HepG2 (cell line): ENCODE results near the gene TDRD1. TPM values are rescaled to one million over a fixed set of nuclear protein-coding genes. Genes with fewer than 3 reads are reported as not detected.

Experiments
- ATAC-seq: fragments of 200-7000 bp; cut with Tn5 transposase; 3 replicates; pipeline ENCODE4 v1.9.1; 2020; ENCODE audit warnings: mild to moderate bottlenecking, moderate library complexity
- BruUV-seq: library from RNA; stranded (reverse); fragments of 400-500 nt; replicated peaks from 2 replicates; lab custom pipeline; 2021; lab: Mats Ljungman, UMichigan
- CTCF ChIA-PET: fragments of 300-600 bp; formaldehyde crosslinking; extraction: SDS; loops from one replicate; lab custom pipeline; 2021; ENCODE audit warnings: low total read pairs, inconsistent platforms, low intra/inter-chr PET ratio; lab: Yijun Ruan, JAX
- POLR2A ChIA-PET: fragments of 350-600 bp; sonication (Branson Sonifier 250); formaldehyde crosslinking; loops from one replicate; lab custom pipeline; 2020; ENCODE audit warnings: antibody characterized with exemption, inconsistent platforms; lab: Yijun Ruan, JAX
- DNase-seq: peaks from one replicate; pipeline ENCODE4 v3.0.0-alpha.2; 2015; ENCODE audit warnings: low spot score
- FAIRE-seq: peaks from 3 replicates; lab custom pipeline; 2011; peaks lifted over from hg19 to GRCh38; lab: Jason Lieb, UNC
- H2AFZ ChIP-seq: one replicate; pipeline ENCODE4 v1.6.1; 2011; ENCODE audit warnings: low read length, inconsistent platforms
- H3K27ac ChIP-seq: fragments of 300-600 bp; 3 replicates; pipeline ENCODE4 v1.8.0; 2011; ENCODE audit warnings: mixed run types, mild to moderate bottlenecking, mixed read lengths, low read length, inconsistent platforms; ENCODE audit not compliant: insufficient read depth; ENCODE audit errors: extremely low read length
- H3K27me3 ChIP-seq, 2 experiments: fragments of 200-600 bp in 1 of 2; 2 replicates in 1 of 2; 3 replicates in 1 of 2; pipeline versions ENCODE4 v1.6.0 to v1.8.0; 2011; ENCODE audit warnings: low read length in 2 of 2, mild to moderate bottlenecking in 2 of 2, moderate library complexity in 2 of 2, inconsistent platforms in 1 of 2; ENCODE audit not compliant: insufficient read depth in 2 of 2, control insufficient read depth in 1 of 2
- H3K36me3 ChIP-seq, 2 experiments: fragments of 200-600 bp in 1 of 2; replicated peaks in 1 of 2; 2 replicates in 1 of 2; 3 replicates in 1 of 2; pipeline versions ENCODE4 v1.5.1 to v1.8.0; 2011; ENCODE audit warnings: low read length in 2 of 2, inconsistent platforms in 1 of 2; ENCODE audit not compliant: insufficient read depth in 2 of 2, control insufficient read depth in 1 of 2
- H3K4me1 ChIP-seq: 2 replicates; pipeline ENCODE4 v1.5.1; 2012; ENCODE audit warnings: low read length, inconsistent platforms; ENCODE audit not compliant: insufficient read depth
- H3K4me2 ChIP-seq: 2 replicates; pipeline ENCODE4 v1.6.0; 2011; ENCODE audit warnings: low read depth, low read length, inconsistent platforms
- H3K4me3 ChIP-seq, 3 experiments: fragments of 200-600 bp in 1 of 3; sonication (generic), shearing (Covaris generic) in 1 of 3; replicated peaks in 1 of 3; 2 replicates each; pipeline ENCODE4 v1.5.1; 2011 to 2016; ENCODE audit warnings: low read length in 3 of 3, inconsistent platforms in 2 of 3, low read depth in 2 of 3, mild to moderate bottlenecking in 2 of 3, control low read depth in 1 of 3, mixed read lengths in 1 of 3; ENCODE audit not compliant: insufficient read depth in 1 of 3
- H3K79me2 ChIP-seq: one replicate; pipeline ENCODE4 v1.6.1; 2011; ENCODE audit warnings: low read length, inconsistent platforms; ENCODE audit not compliant: insufficient read depth
- H3K9ac ChIP-seq: 2 replicates; pipeline ENCODE4 v1.6.0; 2011; ENCODE audit warnings: mild to moderate bottlenecking, low read depth, low read length, inconsistent platforms; ENCODE audit not compliant: insufficient read depth
- H3K9me3 ChIP-seq: 2 replicates; pipeline ENCODE4 v1.5.1; 2012; ENCODE audit warnings: mild to moderate bottlenecking, low read length
- H4K20me1 ChIP-seq: 2 replicates; pipeline ENCODE4 v1.6.0; 2011; ENCODE audit warnings: inconsistent platforms, mild to moderate bottlenecking, low read length, moderate library complexity; ENCODE audit not compliant: insufficient read depth
- CCDC6 ChIP-seq: sonication (generic); formaldehyde crosslinking; IDR thresholded peaks from 2 replicates; pipeline ENCODE4 v1.8.1; 2022; ENCODE audit warnings: mild to moderate bottlenecking, missing genetic modification reagents, moderate library complexity
- EHMT2 ChIP-seq: fragments of 200-600 bp; sonication (generic); IDR thresholded peaks from 2 replicates; pipeline ENCODE4 v1.7.0; 2017; ENCODE audit warnings: antibody characterized with exemption, low read depth, low read length, borderline replicate concordance
- NCOA2 ChIP-seq: sonication (generic); formaldehyde crosslinking; IDR thresholded peaks from 2 replicates; pipeline ENCODE4 v1.8.0; 2022; ENCODE audit warnings: inconsistent platforms
- NFE2L2 ChIP-seq: fragments of 150-350 bp; IDR thresholded peaks from 2 replicates; pipeline ENCODE4 v1.6.1; 2014; ENCODE audit warnings: low read length
- POLR2AphosphoS5 ChIP-seq: IDR thresholded peaks from 2 replicates; pipeline ENCODE4 v1.6.1; 2012; ENCODE audit warnings: low read depth, low read length
- REL ChIP-seq: sonication (generic); formaldehyde crosslinking; conservative IDR thresholded peaks from 2 replicates; pipeline ENCODE4 v1.8.0; 2022; ENCODE audit warnings: mild to moderate bottlenecking, missing genetic modification reagents, moderate library complexity
- SYNCRIP ChIP-seq: fragments of 200-400 bp; formaldehyde crosslinking; IDR thresholded peaks from 2 replicates; pipeline ENCODE4 v1.6.1; 2018; ENCODE audit warnings: mild to moderate bottlenecking, low read depth, low read length; ENCODE audit not compliant: insufficient read depth
- YEATS2 ChIP-seq: sonication (generic); formaldehyde crosslinking; IDR thresholded peaks from 2 replicates; pipeline ENCODE4 v1.4.0; 2020; ENCODE audit warnings: missing genetic modification reagents, borderline replicate concordance
- ZC3H13 ChIP-seq: sonication (generic); formaldehyde crosslinking; IDR thresholded peaks from 2 replicates; pipeline ENCODE4 v1.8.1; 2023; ENCODE audit warnings: mild to moderate bottlenecking, missing genetic modification reagents, moderate library complexity
- ZKSCAN1 ChIP-seq: fragments of 150-350 bp; IDR thresholded peaks from 2 replicates; pipeline ENCODE4 v1.6.1; 2014; ENCODE audit warnings: low read length
- ZNF180 ChIP-seq: sonication (generic); formaldehyde crosslinking; IDR thresholded peaks from 2 replicates; pipeline ENCODE4 v1.4.0; 2020; ENCODE audit warnings: low read depth, missing genetic modification reagents, borderline replicate concordance
- ZNF564 ChIP-seq: sonication (generic); formaldehyde crosslinking; IDR thresholded peaks from 2 replicates; pipeline ENCODE4 v1.8.1; 2023; ENCODE audit warnings: mild to moderate bottlenecking, missing genetic modification reagents
- ZNF570 ChIP-seq: sonication (generic); formaldehyde crosslinking; IDR thresholded peaks from 2 replicates; pipeline ENCODE4 v1.4.0; 2020; ENCODE audit warnings: mild to moderate bottlenecking, missing genetic modification reagents, borderline replicate concordance
- ZNF652 ChIP-seq: IDR thresholded peaks from 2 replicates; pipeline ENCODE4 v1.6.1; 2016; ENCODE audit warnings: low read depth, borderline replicate concordance
- ZNF703 ChIP-seq: sonication (generic); formaldehyde crosslinking; IDR thresholded peaks from 2 replicates; pipeline ENCODE4 v1.5.1; 2020; ENCODE audit warnings: missing genetic modification reagents, mild to moderate bottlenecking, moderate library complexity, borderline replicate concordance
- WGBS: methylation state at CpG from one replicate; pipeline ENCODE4 v1.1.6; 2017; ENCODE audit warnings: low lambda C conversion rate; 5-methylcytosine and 5-hydroxymethylcytosine counted together
- in situ Hi-C: cut with HindIII; loops from 2 replicates; pipeline ENCODE4 v1.10.0; 2017; ENCODE audit warnings: low pct_unique_long_range_greater_than_20kb; ENCODE audit not compliant: extremely low pct_ligation_motif_present
- intact Hi-C: fragments of 100-400 bp; cut with micrococcal nuclease; formaldehyde crosslinking; loops from one replicate; pipeline ENCODE4 v1.10.0; 2022; ENCODE audit not compliant: unreplicated experiment
- polyA plus RNA-seq, 8 experiments: library from polyadenylated mRNA; depleted of rRNA in 3 of 8; stranded (reverse) in 7 of 8; unstranded in 1 of 8; fragments of >200 nt; fragmentation: Illumina TruSeq in 4 of 8; extraction: Trizol in 4 of 8; gene quantifications; 2 replicates each; pipeline versions ENCODE4 v1.2.1 to v1.2.3, GENCODE V29; 2011 to 2016; ENCODE audit warnings: low read depth in 4 of 8, missing spikeins in 1 of 8, mixed read lengths in 1 of 8; ENCODE audit not compliant: insufficient read depth in 1 of 8
- total RNA-seq, 5 experiments: library from RNA; depleted of rRNA; stranded (reverse); fragments of >200 nt; fragmentation: Illumina TruSeq; extraction: Trizol; gene quantifications; 2 replicates each; pipeline ENCODE4 v1.2.3, GENCODE V29; 2016; ENCODE audit warnings: low read depth in 1 of 5

Gene TDRD1
- total and polyA plus RNA-seq, 2 of the 13 experiments (the other 11 are each of a cell fraction or from before 2014, with no cell fraction given), result not detected

- H2AFZ ChIP-seq, result no peak overlapping the region
- H3K9me3 ChIP-seq, result peaks cover 9% of the 10 kb centered on the region
- peaks cover 0 to 2% of the 10 kb centered on the region in 2 experiments; a peak in 1 of 5 replicates for H3K36me3 ChIP-seq
- ChIA-PET CTCF (no interaction called here), POLR2A (no interaction called here)
- in situ Hi-C loops, result no loop called here
- FAIRE-seq (no peak), ATAC-seq (no peak), DNase-seq (no peak)
- H3K27me3 ChIP-seq, result no peaks in the 10 kb centered on the region; a peak in 1 of 5 replicates
- peaks cover 52% of the 10 kb centered on the region for H3K79me2 ChIP-seq
- no peak for TF ChIP-seq SYNCRIP
- no peak for TF ChIP-seq ZNF570 (CRISPR knock-in tag)
- no peak for TF ChIP-seq ZC3H13 (CRISPR knock-in tag)
- no peak for TF ChIP-seq NFE2L2
- no peak for TF ChIP-seq ZNF703
- no peak for TF ChIP-seq ZKSCAN1
- no peak for TF ChIP-seq EHMT2
- TF ChIP-seq ZNF180, result no peak
- TF ChIP-seq REL (CRISPR knock-in tag), result no peak
- no peak for TF ChIP-seq ZNF652 (CRISPR knock-in tag)
- TF ChIP-seq ZNF564 (CRISPR knock-in tag), result no peak
- no peak for TF ChIP-seq POLR2AphosphoS5
- no peak for TF ChIP-seq YEATS2 (CRISPR knock-in tag)
- TF ChIP-seq NCOA2 (CRISPR knock-in tag), result no peak
- no peak for TF ChIP-seq CCDC6 (CRISPR knock-in tag)
- H3K4me3 ChIP-seq, result no peak overlapping the region
- no peak overlapping the region for H3K9ac ChIP-seq
- no TSS peak for BruUV-seq
- no peak overlapping the region for H3K4me2 ChIP-seq
- peaks cover 22% of the 10 kb centered on the region for H3K4me1 ChIP-seq
- intact Hi-C loops, result no loop called here
- no peaks in the 10 kb centered on the region for H4K20me1 ChIP-seq
- 96% methylated on average over 3 of the region's 3 CpGs for whole genome bisulfite sequencing
- H3K27ac ChIP-seq, result no peak overlapping the region
Observed at GRCh38 chr10:114167985-114168384, 11.2 kb upstream of the TDRD1 start.
